ENCODE measurements around the gene SLC25A44.

DNA sequence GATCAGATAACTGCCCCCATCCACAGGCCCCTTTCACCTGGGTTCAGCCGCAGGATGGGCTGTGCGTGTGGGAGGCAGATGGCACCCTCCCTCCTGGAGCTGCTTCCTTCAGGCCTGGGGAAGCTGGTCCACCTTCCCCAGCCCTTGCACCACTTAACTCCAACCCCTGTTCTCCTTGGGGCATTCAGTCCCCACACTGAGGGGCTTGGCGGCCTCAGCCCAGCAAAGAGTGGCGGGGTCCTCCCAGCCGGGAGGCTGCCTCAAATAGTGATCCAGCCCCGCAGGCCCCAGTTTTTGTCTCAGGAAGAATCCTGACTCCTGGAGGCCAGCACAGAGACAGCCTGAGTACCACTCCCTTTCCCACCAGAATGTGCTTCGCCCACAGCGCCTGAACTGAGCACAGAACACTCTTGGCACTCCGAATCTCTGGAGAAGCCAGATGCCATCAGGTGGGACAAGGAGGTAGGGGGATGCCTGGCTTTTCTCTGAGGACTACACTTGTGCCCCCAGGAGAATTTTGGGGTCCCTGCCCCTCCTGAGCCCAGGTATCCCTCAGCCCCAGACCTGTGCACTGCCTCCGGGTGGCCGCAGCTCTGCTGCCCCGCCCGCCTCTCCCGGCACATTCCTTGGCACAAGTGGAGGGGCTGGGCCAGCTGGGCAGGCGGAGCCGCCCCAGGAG lies 53.0 kb downstream of the SLC25A44 start:
- TF ChIP-seq CTCF (IDR thresholded peaks at IDR 0.05): no peak
- TF ChIP-seq EZH2 (IDR thresholded peaks at IDR 0.05; ENCODE audit: borderline replicate concordance, insufficient read depth, low read depth, low read length, poor library complexity, severe bottlenecking): no peak
